Stimulated activated CD4-positive, alpha-beta T cell treated with anti-CD3 and anti-CD28 coated beads, Interleukin-2, amount 100 ng/mL, for 4 hours (primary cell): ENCODE results near the gene C1orf21.

Experiments used
- DNase-seq: peaks from one replicate; pipeline ENCODE4 v3.0.0-alpha.2; 2020; ENCODE audit warnings: low read depth

C1orf21 gene

DNA sequence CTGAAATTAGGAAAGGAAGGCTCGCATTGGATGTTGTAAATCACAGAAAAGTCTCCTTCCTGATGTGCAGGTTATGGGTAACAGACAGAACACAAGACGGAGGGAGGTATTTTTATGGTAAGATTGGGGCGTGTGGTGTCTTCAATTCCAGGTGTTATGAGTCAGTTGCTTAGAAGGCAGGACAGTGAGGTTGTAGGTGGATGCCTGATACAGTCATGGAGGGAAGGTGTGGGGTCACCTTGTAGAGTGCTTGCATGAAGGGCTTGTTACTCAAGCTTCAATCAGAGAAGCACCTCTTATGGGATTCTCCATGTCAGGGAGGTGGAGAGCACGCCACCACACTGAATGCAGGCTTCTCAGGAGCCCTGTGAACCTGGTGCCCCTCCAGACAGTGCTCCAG lies 63.1 kb downstream of the C1orf21 start:
- no peak for DNase-seq

DNA sequence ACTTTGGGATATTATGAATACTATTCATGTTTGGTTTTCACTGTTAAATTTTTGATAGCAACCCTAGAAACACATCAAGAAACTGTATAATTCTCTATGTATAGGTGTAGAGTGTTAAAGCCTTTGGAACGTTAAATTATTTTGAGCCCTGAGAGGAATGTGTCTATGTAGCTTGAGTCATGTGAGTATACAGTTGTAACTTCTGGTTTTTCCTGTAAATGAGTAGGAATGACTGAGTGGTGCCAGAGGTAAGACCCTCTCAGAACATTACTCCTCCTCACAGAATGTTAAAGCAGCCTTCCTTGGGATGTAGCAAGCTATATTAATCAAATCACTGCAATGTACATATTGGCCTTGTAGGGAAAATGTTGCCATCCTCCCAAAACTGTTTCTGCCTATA lies 69.0 kb downstream of the C1orf21 start:
- DNase-seq = no peak

DNA sequence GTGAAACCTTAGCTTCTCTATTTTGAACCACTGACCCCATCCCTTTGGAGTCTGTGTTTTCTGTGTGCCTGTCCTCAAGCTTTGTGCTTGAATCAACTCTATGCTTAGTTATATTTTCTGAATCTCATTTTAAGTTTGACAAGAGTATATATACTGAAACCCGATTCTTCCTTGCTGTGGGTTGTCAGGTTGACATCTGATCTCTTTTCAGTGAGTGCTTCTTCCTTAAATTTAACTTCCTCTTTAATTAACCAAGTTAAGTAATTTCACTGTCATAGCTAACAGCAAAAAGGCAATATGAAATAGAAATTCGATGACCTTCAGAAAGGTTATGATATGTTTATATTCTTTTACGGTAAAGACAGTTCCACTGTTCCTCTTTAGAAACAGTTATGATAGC lies 69.4 kb downstream of the C1orf21 start:
- DNase-seq = no peak

DNA sequence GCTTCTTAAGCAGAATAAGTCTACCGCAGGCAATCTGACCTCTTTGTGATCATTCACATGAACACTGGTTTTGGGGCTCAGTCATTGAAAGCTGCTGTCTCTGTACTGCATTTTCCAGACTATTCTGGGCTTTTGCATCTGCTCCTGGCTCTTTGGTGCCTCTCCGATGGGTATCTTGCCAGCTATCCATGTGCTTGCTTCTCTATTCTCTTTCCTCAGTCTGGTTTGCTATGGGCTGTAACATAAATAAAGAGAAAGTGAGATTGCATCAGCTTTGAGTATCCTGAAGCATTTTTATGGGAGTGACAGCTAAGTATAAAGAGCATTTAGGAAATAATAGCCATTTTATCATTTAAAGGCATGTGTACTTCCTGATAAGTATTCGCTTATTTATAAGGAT lies 70.7 kb downstream of the C1orf21 start:
- no peak for DNase-seq

DNA sequence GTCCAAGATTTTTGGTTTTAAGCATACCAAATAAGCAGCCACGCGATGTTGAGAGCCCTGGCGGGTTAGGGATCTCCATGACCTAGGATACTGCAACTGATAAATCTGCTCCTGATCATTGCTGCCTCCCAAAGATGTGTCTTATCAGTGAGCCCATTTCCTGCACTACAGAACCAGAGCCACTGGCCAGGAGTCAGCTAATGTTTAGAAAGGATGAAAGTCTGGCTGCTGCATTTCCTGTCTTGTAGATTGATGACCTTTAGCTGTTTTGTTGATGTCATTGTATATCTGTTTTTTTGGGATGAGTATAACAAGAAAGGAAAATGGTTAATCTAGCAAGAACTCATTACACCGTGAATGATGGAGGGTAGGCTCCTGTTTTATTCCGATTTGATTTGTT lies 74.5 kb downstream of the C1orf21 start:
- no peak for DNase-seq

DNA sequence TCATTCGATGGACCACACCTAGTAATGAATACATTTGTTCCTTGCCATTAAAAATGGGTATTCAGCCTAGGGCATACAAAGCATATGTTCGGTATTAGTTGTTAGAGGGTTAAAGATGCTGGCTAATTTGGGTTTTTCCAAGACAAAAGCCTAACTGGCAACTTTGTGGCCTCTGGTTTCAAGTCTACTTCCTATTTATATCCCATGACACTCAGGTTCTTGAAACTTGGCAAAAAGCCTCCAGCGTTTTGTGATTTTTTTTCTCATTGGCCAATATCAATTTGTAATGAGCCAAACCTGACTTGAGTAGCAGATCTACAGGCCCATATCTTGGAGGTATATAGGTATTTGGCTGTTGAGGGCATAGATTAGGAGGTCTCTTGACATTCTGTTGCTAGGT lies 75.3 kb downstream of the C1orf21 start:
- DNase-seq = no peak

DNA sequence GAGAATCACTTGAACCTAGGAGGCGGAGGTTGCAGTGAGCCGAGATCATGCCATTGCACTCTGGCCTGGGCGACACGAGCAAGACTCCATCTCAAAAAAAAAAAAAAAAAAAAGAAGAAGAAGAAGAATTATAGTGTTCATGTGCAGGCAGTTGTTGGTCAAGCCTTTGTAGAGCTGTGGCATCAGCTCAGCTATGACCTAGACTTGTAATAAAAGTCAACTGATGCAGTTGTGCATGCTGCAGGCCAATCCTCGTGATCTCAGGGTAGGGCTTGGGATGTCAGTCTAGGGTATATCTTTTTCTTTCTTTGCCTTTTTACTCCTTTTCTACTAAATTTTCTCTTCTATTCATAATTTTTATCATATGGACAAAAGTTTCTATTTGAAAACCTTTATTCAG lies 76.2 kb downstream of the C1orf21 start:
- no peak for DNase-seq

DNA sequence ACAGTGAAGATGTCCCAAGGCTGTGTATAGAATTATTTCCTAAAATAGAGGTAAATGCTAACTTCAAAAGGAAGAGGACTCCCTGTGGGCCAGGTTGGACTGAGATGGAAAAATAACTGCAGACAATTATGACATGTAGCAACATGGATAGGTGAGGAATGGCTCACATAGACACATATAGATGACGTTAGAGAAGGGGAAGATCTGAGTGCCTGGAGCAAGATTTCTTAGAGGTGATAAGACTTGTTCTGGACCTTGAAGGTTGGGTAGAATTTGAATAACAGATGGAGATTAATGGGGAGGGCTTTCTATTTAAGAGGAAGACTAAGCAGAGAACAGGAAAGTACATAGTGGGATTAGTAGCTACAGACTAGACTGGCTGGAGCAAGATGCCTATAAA lies 76.9 kb downstream of the C1orf21 start:
- no peak for DNase-seq

DNA sequence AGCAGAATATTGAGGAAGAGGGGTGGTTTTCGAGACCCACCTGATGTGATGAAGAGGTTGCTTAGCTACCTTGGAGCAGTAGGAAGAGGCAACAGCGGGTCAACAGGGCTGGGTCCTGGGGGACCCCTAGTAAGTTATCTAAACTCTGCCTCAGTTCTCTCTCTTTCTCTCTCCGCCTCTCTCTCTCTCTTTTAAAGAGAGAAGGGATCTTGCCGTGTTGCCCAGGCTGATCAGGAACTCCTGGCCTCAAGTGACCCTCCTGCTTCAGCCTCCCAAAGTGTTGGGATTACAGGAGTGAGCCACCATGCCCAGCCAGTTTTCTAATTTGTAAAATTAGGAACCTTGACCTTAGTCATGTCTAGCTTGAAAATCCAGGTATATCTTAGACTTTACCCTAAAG lies 77.9 kb downstream of the C1orf21 start:
- DNase-seq = no peak

DNA sequence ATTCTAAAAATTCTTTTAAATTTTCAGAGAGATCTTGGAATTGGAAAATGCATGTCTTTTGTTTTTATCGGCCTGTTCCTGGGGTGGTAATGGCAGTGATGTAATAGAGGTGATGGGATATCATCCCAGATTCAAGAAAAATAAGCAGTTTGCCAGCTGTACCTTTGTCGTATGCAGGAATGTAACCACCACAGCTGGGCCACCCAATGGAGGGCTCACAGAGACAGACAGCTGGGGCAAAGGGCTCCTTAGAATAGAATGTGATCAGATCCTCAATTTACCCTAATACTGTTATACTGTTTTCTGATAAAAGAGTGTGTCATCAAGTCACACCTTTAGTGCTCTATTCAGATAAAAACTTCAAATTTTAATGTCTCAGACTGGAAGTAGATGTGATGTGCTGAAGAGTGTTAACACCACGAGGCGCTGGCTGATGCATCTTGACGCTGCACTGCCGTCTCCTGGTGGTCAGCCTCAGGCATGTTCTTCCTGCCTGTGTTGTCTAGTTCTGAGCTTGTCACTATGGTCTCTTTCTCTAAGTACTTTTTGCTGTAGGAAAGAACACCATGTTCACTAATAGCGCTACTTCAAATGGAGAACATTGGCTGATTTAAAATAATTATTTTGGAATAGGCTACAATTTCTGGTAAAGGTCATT lies 78.8 kb downstream of the C1orf21 start:
- DNase-seq = no peak

DNA sequence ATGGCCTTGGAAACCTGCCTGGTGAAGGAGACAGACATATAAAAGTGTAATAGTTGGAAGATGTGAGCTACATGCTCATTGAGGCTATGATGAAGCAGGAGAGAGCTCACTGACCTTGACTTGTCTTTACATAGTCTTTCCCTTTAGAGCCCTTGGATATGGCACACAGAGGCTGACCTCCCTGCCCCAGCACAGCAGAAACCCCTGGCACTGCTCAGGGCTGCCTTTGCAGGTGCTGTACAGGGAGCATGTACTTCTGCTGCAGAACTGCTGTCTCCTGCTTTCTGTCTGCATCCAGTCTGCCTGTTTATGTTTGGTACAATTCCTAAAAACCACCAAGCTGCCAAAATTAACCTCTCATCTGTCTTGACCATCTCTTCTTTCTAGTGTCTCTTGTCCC lies 80.5 kb downstream of the C1orf21 start:
- no peak for DNase-seq

DNA sequence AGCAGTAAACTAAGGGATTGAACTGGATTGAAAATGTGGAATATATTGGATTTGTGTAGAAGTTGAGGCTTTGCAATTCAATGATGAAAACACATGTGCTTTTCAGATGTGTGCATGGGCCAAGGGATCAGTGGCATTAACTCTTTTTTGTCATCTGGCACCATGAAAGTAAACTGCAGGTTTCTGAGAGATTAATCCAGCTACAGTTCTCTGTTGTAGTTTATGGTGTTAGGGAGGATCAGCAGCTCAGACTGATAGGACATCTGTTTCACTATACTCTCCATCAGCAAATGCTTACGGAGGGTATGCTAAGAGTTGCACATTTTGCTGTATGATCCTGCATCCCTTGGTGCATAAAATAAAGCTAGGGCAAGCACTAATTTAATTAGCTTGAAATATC lies 82.6 kb downstream of the C1orf21 start:
- no peak for DNase-seq

DNA sequence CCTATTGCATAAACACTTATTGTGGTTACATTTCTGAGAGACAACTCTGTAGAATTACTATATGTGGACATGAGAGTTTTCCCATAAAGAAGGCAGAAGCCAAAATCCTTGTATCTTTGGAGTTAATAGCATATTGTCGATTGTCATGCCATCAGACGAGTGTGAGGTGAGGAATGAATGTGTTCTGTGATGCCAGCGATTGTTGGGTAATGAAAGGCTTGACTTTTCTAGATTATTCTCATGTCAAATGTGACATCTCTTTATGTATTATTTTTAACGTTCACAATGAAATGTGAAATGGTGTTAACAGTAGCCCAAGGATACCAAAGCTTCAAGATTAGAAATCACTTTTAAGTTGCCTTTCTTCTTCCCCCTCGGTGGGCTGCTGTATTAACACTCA lies 84.9 kb downstream of the C1orf21 start:
- DNase-seq = no peak

DNA sequence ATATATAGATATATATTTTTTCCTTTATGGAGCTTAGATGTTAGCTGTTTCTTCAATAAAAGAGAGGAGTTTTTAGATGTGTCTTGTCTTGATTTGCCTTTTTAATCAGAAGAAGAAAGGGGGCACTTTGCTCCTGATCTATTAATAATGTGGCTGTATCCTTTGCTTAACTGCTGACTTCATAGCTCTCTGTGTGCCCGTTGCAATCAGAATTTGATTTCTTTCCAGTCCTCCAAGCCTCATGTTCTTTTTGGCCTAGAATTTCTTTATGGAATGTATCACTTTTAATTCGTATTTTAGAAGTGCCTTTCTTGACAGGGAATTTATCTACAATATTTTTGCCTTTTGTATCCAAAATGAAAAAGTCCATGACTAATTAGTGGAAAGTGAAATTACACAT lies 85.3 kb downstream of the C1orf21 start:
- no peak for DNase-seq

DNA sequence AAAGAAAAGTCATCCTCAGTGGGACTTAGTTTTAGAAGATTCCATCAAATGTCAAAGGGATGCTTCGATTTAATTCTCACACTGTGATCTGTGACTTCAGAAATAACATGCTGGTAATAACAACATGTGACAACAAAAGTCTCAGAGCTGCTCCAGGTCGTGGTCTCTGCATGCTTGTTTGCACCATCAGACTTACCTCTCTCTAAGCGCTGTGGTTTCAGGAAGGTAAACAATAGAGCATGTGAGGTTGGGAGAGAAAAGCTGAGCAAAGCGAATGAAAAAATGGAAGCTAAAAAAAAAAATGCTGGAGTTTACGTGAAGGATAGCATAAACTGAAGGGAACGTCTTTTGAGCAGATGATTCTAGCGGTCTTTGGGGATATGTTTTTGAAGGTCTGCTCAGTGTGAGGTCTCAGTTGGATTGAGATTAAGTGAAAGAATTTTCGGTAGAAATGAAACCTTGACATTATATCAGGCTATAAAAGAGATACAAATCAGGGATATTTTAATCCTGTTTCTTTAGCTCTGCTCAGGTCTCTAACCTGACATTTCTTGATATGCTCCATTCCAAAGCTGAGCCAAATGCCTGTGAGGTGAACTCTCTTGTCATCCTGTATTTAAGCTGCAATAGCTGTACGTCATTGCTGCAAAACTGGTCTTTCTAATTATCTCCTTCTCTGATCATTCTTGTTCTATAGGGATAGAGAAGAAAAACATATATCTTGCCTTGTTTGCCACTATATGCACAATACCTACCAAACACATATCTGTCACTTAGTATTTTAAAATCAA lies 86.5 kb downstream of the C1orf21 start:
- no peak for DNase-seq

DNA sequence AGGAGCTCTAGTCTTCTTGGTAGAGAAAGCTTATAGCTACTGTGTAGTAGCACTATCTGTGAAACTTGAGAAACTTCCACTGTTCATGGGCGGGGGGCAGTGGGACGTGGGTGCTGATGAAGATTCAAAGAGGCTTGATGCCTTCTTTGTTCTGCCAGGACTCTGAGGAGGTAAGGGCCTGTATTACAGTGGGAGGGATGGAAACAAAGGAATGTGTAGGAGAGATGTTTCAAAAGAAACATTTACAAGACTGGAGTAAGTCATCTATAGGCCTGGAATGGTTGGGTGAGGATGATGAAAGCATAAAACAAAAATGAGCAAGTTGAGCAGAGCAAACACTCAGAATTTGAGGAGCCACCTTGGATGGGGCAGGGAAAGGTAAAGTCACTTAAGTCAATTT lies 89.4 kb downstream of the C1orf21 start:
- DNase-seq = no peak

DNA sequence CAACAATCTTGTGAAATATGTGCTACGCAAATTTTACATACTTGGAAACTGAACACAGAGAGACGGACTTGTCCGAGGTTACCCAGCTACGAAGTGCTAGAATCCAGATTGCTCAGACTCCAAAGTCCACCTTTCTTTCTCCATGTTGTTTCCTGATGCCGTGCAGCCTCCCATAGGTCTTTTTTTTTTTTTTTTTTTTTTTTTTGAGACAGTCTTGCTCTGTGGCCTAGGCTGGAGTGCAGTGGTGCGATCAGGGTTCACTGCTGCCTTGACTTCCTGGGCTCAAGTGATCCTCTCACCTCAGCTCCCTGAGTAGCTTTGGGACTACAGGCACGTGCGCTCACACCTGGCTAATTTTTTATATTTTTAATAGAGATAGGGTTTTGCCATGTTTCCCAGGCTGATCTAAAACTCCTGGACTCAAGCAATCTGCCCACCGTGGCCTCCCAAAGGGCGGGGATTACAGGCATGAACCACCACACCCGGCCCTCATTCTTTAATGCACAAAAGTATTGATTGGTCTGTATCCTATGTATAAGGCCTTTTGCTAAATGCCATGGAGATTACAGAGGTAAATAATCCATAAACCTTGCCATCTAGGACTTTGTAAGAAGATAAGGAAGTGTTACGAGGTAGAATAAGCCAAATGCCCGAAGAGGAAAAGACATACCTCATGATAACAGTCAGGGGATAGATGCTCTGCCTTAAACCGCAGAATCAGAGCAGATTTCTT lies 92.8 kb downstream of the C1orf21 start:
- no peak for DNase-seq

DNA sequence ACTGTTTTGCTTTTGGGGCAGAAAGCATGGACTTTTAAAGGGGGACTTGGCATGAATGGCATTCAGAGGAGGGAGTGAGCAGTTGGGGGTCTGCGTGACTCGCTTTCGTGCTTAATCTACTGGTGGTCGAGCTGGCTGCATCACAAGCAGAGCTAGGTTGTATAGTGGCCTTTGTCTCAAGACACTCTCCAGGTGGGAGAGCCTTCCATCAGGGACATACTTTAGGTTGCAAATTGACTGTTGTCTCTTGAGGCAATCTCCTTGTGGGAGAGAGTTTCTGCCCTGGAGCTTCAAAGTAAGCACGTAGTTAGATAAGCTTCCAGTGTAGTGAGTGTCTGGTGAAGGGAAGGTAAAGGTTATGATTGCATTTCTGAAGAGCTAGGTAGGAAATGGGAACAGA lies 93.9 kb downstream of the C1orf21 start:
- DNase-seq = no peak

DNA sequence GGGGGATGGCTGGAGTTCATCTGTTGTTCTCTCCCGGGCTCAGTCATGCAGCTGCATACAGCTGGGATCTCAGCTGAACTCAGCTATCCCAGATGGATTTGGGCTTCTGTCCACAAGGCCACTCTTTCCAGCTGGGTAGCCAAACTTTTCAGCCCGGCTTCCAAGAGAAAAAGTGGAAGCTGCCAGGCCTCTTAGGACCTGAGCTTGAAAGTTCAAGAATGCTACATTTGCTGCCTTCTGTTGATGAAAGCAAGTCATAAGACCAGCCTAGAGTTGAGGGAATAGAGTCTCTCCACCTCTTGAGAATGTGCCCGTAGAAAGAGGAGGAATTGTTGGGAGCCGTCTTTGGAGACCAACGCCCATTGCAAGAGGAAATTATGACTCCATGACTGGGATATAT lies 95.3 kb downstream of the C1orf21 start:
- DNase-seq = no peak

DNA sequence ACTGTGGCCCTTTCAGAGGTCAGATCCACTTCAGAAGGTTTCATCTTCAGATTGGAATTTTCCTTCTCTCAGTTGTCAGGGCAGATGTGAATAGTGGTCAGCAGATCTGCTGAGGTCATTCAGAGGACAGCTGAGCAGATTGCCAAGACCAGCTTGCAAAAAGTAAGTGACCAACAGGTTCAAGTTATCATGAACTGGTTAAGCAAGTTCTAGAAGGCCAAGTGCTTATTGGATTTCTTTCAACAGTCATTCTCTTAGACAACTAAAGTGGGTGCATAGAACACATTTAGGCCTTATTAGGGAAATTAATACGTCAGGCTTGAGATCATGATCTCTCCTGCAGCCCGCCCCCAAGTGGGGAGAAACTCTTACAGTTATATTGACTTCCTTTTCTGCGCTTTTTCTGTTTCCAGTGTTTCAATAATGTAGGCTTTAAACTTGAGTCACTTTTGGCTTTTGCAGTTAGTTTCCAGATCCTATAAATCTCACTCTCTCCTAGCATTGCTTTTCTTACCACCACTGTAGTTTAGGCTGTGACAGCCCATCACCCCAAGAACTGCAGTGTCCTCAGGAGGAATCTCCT lies 96.4 kb downstream of the C1orf21 start:
- DNase-seq = no peak

DNA sequence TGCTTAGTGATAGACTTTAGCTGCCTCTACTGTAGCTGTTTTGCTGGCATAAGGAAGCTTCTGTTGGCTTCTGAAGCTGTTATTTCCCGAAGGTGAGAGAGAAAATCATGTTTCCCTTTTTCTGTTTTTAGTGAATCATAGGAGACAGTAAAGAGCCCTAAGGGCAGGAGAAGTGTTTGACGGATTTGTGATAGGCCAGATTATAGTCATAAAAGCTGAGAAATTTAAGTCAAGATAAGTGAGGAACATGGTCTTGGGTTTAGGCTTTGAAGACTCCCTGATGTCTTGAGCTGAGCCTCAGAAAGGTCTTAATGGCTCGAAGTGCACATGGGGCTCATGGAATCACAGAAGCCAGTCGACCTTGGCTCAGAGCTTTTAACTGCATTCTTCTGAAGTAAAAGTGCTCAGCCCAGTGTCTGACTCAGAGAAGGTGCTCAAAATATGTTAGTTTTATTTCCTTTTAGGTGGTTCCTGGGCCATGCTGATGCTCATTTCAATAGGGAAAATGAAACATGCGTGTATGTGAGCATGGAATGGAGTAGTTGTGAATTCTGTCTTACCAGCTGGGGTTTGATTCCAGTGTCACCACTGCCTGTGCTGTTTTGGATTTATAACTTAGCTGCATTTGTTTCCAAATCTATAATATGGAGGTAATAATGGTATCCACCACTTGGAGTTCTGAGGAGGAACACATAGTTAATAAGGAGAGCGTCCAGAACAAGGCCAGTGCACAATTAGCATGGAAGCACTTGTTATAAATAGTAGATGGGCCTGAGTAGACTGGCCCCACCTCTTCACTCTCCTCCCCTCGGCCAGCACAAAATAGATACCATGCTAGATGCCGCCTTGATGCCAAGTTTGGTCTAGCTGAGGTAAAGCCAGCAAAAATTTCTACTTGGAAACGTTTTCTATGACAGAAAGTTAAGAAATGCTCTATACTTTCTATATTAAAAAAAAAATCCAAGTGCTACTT lies 99.2 kb downstream of the C1orf21 start:
- no peak for DNase-seq
